HL-60 (cell line): ENCODE results near the gene SPSB3.

Source experiments
- CTCF ChIP-seq: IDR thresholded peaks from one replicate; pipeline ENCODE4 v1.5.1; 2011; ENCODE audit warnings: low read length, control low read depth, inconsistent platforms; ENCODE audit not compliant: insufficient read depth
- POLR2AphosphoS5 ChIP-seq: IDR thresholded peaks from 2 replicates; pipeline ENCODE4 v1.6.1; 2012; ENCODE audit warnings: low read depth

DNA sequence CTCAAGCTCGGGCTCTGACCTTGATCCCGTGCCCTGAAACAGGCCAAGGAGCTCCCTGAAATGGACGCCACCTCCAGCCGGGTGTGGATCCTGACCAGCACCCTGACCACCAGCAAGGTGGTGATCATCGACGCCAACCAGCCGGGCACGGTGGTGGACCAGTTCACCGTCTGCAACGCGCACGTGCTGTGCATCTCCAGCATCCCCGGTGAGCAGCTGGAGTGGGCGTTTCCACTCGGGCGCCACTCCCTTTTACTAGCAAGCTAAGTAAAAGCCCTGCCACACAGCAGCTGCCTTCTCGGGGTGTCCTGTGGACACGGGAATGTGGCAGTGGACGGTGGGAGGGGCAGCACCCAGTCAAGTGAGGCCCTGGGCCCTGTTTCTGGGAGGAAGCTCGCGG, 17.4 kb downstream of the SPSB3 start:
- TF ChIP-seq CTCF (no peak), POLR2AphosphoS5 (no peak)
